A673 (cell line): ENCODE measurements around the gene CCDC30.
"Not testable (repeated sequence)": the region's sequence is repeated elsewhere in the genome, so short reads cannot be mapped to it uniquely, and the experiment has no call there.

ENCODE experiments used
- EZH2 ChIP-seq: fragments of 200-600 bp; sonication (generic); IDR thresholded peaks from 2 replicates; pipeline ENCODE4 v1.6.1; 2017; ENCODE audit warnings: borderline replicate concordance, low read depth, mild to moderate bottlenecking, mixed read lengths, antibody characterized with exemption, low read length; ENCODE audit not compliant: poor library complexity, severe bottlenecking
- TF ChIP-seq, protein P1 (sequence below): fragments of 300-800, 200-600 bp; sonication (generic); conservative IDR thresholded peaks from 2 replicates; pipeline ENCODE4 v1.5.1; 2017; ENCODE audit warnings: low read depth, mild to moderate bottlenecking, antibody characterized with exemption, low read length, moderate library complexity, mixed read lengths

DNA sequence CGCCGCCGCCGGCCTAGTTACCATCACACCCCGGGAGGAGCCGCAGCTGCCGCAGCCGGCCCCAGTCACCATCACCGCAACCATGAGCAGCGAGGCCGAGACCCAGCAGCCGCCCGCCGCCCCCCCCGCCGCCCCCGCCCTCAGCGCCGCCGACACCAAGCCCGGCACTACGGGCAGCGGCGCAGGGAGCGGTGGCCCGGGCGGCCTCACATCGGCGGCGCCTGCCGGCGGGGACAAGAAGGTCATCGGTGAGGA, 219.3 kb downstream of the CCDC30 start:
- TF ChIP-seq, protein P1, sequence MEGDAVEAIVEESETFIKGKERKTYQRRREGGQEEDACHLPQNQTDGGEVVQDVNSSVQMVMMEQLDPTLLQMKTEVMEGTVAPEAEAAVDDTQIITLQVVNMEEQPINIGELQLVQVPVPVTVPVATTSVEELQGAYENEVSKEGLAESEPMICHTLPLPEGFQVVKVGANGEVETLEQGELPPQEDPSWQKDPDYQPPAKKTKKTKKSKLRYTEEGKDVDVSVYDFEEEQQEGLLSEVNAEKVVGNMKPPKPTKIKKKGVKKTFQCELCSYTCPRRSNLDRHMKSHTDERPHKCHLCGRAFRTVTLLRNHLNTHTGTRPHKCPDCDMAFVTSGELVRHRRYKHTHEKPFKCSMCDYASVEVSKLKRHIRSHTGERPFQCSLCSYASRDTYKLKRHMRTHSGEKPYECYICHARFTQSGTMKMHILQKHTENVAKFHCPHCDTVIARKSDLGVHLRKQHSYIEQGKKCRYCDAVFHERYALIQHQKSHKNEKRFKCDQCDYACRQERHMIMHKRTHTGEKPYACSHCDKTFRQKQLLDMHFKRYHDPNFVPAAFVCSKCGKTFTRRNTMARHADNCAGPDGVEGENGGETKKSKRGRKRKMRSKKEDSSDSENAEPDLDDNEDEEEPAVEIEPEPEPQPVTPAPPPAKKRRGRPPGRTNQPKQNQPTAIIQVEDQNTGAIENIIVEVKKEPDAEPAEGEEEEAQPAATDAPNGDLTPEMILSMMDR, result not testable (repeated sequence)
- not testable (repeated sequence) for TF ChIP-seq EZH2
